SK-N-MC (cell line): ENCODE results near the gene PEA15.

Experiments
- DNase-seq: peaks from one replicate; pipeline ENCODE4 v3.0.0-alpha.2; 2011; ENCODE audit warnings: low read depth, low spot score
- H3K27ac ChIP-seq: fragments of 200-600 bp; sonication (generic); 2 replicates; pipeline ENCODE4 v1.5.1; 2016; ENCODE audit warnings: mixed run types
- H3K36me3 ChIP-seq: fragments of 200-600 bp; sonication (generic); 2 replicates; pipeline ENCODE4 v1.6.1; 2017; ENCODE audit warnings: antibody characterized with exemption, low read length, mixed read lengths; ENCODE audit not compliant: insufficient read depth
- H3K4me3 ChIP-seq: fragments of 200-600 bp; sonication (generic); 2 replicates; pipeline ENCODE4 v1.5.1; 2016
- H3K9ac ChIP-seq: fragments of 200-600 bp; sonication (generic); 2 replicates; pipeline ENCODE4 v1.8.0; 2017; ENCODE audit warnings: mixed run types, mixed read lengths; ENCODE audit not compliant: insufficient read length
- H3K9me3 ChIP-seq: fragments of 200-600 bp; sonication (generic); 2 replicates; pipeline ENCODE4 v1.6.1; 2017; ENCODE audit warnings: low read depth, mild to moderate bottlenecking, antibody characterized with exemption, low read length, moderate library complexity, mixed read lengths
- EZH2 ChIP-seq: fragments of 200-600 bp; sonication (generic); IDR thresholded peaks from one replicate; pipeline ENCODE4 v1.6.1; 2017; ENCODE audit warnings: antibody characterized with exemption
- FOXP2 ChIP-seq: optimal IDR thresholded peaks from 2 replicates; pipeline ENCODE3; 2011; ENCODE audit warnings: mild to moderate bottlenecking, moderate library complexity; ENCODE audit not compliant: insufficient read depth; ENCODE audit errors: extremely low read length, control extremely low read depth
- POLR2AphosphoS5 ChIP-seq: IDR thresholded peaks from 2 replicates; pipeline ENCODE4 v1.6.1; 2012; ENCODE audit warnings: mild to moderate bottlenecking, low read depth, low read length, borderline replicate concordance

The PEA15 gene

GRCh38 chr1:160239582-160240299, 34.6 kb downstream of the PEA15 start:
- Histone ChIP-seq H3K9me3 (no peaks in the 10 kb centered on the region), H3K4me3 (no peak overlapping the region), H3K9ac (no peak overlapping the region), H3K27ac (no peak overlapping the region), H3K36me3 (peaks cover 68% of the 10 kb centered on the region)
- TF ChIP-seq POLR2AphosphoS5 (no peak), FOXP2 (no peak), EZH2 (no peak)
- DNase-seq, result no peak

- TF ChIP-seq POLR2AphosphoS5 (no peak), EZH2 (no peak), FOXP2 (no peak)
- no peak for DNase-seq
- Histone ChIP-seq H3K9ac (no peak overlapping the region), H3K4me3 (no peak overlapping the region), H3K27ac (no peak overlapping the region), H3K36me3 (peaks cover 36% of the 10 kb centered on the region), H3K9me3 (no peaks in the 10 kb centered on the region)
These were observed 38.6 kb downstream of the PEA15 start for GRCh38 chr1:160243767-160244166.

- Histone ChIP-seq H3K36me3 (peaks cover 31% of the 10 kb centered on the region), H3K9me3 (no peaks in the 10 kb centered on the region), H3K9ac (no peak overlapping the region), H3K4me3 (no peak overlapping the region), H3K27ac (no peak overlapping the region)
- no peak for DNase-seq
- TF ChIP-seq POLR2AphosphoS5 (no peak), FOXP2 (no peak), EZH2 (no peak)
These were observed 39.0 kb downstream of the PEA15 start for GRCh38 chr1:160244209-160244608.

GRCh38 chr1:160245434-160245833, 40.2 kb downstream of the PEA15 start:
- TF ChIP-seq EZH2 (no peak), POLR2AphosphoS5 (no peak), FOXP2 (no peak)
- Histone ChIP-seq H3K36me3 (peaks cover 19% of the 10 kb centered on the region), H3K27ac (no peak overlapping the region), H3K9me3 (no peaks in the 10 kb centered on the region), H3K4me3 (no peak overlapping the region), H3K9ac (no peak overlapping the region)
- no peak for DNase-seq

GRCh38 chr1:160247053-160247452, 41.9 kb downstream of the PEA15 start:
- Histone ChIP-seq H3K27ac (no peak overlapping the region), H3K4me3 (no peak overlapping the region), H3K9ac (no peak overlapping the region), H3K9me3 (no peaks in the 10 kb centered on the region), H3K36me3 (peaks cover 9% of the 10 kb centered on the region; the same call in 1 of the 2 replicates)
- DNase-seq, result no peak
- TF ChIP-seq EZH2 (no peak), FOXP2 (no peak), POLR2AphosphoS5 (no peak)

GRCh38 chr1:160251011-160251410, 45.8 kb downstream of the PEA15 start:
- Histone ChIP-seq H3K9ac (no peak overlapping the region), H3K9me3 (no peaks in the 10 kb centered on the region), H3K36me3 (no peaks in the 10 kb centered on the region), H3K27ac (no peak overlapping the region), H3K4me3 (no peak overlapping the region)
- TF ChIP-seq POLR2AphosphoS5, result no peak
- no peak for TF ChIP-seq EZH2
- no peak for TF ChIP-seq FOXP2
- DNase-seq, result no peak

GRCh38 chr1:160251687-160252526, 46.7 kb downstream of the PEA15 start:
- Histone ChIP-seq H3K36me3 (no peaks in the 10 kb centered on the region), H3K9ac (no peak overlapping the region), H3K9me3 (no peaks in the 10 kb centered on the region), H3K27ac (no peak overlapping the region), H3K4me3 (no peak overlapping the region)
- TF ChIP-seq FOXP2, result no peak
- TF ChIP-seq EZH2, result no peak
- no peak for TF ChIP-seq POLR2AphosphoS5
- DNase-seq, result no peak

GRCh38 chr1:160255781-160256300, 50.7 kb downstream of the PEA15 start:
- Histone ChIP-seq H3K36me3 (no peaks in the 10 kb centered on the region; the same call in 1 of the 2 replicates), H3K9me3 (no peaks in the 10 kb centered on the region), H3K4me3 (no peak overlapping the region), H3K9ac (no peak overlapping the region), H3K27ac (no peak overlapping the region)
- no peak for DNase-seq
- TF ChIP-seq POLR2AphosphoS5 (no peak), EZH2 (no peak), FOXP2 (no peak)
